Embryonic facial prominence (tissue), 1 donor: Measurements from ENCODE around the gene CHN1.
A peak's percentile ranks its signal among the peaks of the same experiment; 100 is the strongest.

Source experiments
- DNase-seq: peaks from one replicate; pipeline ENCODE4 v3.0.0-alpha.2; 2016; ENCODE audit errors: extremely low spot score

CHN1 gene

DNA sequence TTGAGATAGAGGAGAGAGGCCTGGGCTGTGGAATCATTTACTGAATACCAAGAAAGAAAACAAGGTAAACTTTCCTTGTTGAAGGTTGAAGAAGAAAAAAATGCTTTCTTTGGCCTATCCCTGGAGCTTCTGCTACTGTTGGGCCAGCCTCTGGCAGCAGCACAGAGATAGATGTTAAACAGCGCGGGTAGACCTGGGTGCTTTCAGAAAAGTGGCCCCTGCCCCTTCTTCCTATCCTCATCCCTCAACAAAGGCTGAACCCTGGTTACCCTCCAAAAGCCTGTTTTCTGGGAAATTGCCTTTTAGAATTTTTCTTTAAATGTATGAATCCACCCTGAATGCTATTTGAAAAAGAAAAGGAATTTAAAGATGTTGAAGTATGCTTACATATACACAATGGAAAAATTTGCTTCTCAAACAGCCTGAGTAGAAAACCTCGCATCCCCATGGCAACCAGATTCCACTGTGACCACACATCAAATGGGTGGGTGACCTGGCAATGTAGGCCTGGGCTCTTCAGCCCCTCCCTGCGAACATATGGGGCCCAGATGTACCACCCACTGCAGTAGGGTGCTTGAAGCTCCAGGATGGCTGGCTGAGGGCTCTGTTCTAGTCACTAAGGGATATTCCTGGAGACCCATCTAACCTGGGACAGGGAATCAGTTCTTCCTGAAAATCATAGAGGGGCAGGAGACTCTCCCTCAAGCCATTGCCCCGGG, 217.5 kb downstream of the CHN1 start:
- peak; percentile 91 for DNase-seq

DNA sequence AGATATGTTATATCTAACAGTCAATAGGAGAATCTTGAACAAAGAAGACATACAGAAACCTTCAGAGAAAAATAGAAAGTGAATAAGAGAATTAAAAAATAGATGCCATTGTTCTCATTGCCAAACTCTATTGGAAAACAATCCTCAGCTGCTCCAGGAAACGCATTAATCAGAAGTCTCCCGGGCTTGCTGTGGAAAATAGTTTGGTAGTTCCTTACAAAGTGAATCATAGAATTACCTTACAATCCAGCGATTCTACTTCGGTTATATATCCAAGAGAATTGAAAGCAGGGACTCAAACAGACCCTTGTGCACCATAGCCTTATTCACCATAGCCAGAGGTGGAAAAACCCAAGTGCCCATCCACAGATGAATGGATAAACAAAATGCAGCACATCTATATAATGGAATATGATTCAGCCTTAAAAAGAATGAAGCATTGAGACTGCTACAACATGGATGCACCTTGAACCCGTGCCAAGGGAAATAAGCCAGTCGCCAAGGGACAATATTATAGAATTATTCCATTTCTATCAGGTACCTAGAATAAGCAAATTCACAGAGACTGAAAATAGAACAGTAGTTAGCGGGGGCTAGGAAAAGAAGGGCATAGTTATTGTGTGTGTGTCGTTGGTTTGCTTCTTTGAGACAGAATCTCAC, 219.0 kb downstream of the CHN1 start:
- DNase-seq, result no peak

DNA sequence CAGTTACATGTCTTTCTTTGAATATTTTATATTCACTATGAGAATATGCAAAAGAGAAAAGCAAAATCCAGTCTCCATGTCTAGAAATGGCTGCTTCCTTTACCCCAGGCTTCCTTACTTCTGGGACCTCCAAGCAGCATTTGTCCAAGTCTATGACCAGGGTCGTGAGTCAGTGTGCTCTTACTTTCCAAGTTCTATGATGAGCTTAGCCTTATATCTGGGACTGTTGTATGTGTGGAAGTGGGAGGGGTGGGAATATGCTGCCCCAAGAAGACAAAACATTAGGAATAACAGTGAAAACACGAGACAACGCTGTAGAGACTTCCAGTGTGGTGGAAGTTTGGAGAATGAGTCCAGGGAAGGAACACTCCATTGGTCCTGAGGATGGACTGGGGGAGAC, 219.7 kb downstream of the CHN1 start:
- no peak for DNase-seq

DNA sequence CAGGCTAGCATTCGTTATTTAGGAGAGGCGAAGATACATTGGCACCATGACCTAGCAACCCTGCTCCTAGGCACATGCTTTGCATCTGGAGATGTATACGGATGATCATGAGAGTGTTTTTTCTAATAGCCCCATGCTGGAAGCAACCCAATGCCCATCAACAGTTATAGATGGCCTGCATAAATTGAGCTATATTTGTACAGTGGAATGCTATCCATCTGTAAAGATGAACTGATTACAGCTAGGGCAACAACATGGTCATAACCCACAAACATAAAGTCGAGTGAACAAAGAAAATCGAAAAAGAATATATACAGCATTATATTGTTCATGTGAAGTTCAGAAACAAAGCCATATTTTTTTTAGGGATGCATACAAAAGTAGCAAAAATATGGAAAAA, 220.3 kb downstream of the CHN1 start:
- DNase-seq, result no peak

DNA sequence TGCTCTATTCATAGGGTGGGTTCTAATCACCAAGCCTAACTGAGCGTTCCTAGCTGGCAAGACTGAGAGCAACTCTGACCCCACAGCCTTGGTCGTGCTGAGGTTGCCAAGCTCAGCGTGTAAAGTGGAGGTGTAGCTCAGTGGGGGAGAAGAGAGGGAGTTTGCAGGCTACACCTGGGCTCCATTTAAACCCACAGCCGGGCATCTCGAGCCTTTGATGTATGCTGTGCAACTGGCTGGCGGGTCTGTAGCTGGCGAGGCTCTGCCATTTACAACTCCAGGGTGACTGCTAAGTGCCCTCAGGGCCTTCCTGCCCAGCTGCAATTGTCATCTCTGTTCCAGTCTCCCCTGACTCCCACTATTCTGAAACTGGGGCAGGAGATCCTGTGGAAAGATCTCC, 220.9 kb downstream of the CHN1 start:
- DNase-seq, result no peak

DNA sequence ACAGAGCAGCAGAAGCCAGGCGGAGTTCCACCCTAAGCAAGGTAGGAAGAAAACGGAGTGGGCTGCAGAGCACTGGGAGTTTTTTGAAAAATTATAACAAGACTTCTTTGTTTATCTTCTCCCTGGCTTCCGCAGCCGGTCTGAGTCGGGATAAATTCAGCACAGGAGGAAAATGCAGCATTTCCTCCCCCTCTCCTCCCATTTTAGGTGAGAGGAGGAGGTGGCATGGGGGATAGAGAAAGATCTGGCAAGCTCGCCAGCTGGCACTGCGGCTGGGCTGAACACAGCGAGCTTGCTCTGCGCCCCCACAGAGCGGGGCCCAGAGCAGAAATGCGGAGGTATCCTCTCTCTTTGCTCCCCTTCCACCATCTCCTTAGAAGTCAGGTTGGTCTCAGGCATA, 223.2 kb downstream of the CHN1 start:
- no peak for DNase-seq

DNA sequence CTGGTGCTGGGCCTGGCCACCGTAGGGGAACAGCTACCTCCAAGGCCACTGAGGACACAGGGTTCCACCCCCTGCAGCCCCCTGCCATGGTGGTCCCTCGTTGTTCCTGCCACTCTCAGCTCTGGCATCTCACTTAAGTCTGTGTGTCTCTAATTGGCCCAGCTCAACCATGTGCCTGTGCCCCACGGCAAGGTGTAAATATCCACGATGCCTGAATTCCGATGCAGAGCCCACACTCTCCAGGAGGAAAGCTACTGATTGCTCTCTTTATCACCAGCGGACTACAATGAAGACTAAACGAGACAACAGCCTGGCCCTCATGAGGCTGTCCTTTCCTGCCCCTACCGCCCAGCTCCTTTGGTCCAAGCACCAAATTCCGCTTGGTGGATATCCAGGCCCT, 223.9 kb downstream of the CHN1 start:
- DNase-seq, result no peak

DNA sequence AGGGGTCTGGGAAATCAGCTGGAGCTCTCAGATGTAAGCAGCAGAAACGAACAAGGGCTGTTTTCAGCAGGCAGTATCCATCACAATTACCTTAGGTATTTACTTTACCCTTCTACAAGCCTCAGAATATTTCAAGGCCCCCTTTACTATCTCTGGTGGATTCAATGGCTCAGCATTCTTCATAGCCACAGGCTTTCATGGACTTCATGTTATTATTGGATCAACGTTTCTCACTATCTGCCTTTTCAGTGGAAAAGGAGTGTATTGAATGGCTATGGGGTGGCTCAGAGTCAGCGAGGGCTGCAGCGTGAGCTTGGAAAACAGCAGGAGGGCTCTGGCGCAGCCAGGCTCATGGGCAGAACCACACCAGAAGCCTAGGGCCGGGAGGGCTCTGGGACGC, 224.3 kb downstream of the CHN1 start:
- DNase-seq, result no peak

DNA sequence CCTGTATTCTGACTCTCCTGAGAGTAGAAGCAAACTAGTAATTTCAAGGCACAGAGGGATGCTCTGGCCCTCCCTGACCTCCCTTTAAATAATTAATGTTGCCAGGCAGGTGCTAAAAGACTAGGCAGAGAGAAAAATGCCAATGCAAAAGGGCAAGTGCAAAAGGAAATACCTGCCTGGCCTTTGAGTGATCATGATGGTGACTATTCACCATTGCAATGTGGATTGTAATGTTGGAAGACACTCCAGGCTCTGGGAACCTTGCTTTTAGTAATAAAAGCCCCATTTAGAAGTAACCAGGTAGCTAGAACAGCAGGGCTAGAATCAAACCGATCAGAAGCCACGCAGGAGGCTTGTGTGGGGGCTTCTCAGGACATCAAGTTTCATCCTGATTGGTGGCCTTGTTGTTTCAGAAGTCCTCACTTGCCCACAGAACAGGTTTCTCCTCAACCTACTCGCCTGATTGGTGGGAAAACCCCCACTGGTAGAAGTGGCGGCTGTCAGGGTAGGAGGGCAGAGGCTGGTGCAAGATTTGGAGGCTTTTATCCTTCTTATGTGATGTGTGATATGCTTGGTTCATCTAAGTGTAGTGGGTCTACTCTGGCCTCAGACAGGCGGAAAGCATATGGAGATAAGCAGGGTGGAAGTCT, 224.9 kb downstream of the CHN1 start:
- DNase-seq, result no peak

DNA sequence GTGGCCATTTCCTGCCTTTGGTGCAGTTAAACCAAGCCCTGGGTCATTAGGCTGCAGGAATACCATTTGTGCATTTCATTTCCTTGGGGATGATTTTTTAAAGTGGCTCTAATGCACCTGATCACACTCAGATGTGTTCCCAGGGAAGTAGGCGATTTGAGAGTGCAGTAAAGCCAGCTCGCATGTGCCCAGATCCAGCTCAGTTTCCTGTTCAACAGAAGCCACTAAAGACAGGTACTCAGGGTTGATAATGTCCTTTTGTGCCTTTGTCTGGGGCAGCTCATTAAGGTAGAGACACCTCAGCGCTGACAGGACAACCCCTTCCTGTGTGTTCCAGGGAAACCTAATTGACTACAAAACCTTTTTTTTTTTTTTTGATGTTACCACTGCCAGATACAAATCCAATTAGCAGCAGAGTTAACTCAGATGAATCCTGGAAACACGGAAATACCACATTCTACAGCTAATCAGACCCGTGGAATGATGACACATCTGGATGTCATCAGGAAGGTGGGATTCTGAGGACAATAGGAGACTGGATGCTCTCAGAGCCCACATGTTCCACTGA, 225.7 kb downstream of the CHN1 start:
- no peak for DNase-seq

DNA sequence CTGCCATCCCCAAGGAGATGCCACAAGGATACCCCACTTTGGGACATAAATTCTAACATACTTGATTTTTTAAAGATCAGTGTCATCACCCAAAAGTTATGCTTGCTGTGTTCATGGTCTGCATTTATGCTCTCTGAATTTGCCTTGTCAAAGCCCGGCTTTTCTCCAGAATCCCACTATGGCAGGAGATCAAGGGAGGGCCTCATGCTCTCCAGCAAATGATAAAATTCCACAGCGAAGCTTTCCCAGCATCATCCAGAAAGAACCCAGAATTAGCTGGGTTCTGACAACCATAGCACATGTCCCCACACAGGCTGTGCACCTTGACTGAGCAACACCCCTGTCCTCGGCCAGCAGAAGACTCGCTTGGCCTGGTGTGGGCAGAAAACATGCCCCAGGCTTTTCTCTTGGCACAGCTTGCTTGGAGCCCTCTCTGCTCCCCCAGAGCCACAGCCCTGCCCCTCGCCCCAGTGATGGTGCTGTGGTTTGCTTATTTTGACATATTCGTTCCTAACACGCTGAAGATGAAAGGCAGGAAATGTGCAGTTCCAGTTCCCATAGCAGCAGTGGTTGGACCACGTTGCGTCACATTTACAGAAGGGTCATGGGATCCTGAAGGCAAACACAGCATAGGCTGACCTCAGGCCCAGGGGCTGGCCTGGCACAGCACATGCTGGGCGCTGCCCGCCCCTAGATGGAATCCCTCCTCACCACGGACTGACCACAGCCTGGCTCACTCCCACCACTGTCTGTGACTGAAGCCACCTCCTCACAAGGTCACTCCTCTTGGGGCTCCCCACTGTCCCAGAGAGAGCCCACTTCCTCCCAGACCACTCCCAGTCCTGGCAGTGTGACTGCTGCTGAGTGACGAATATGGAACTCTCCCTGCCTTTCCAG, 226.8 kb downstream of the CHN1 start:
- no peak for DNase-seq

DNA sequence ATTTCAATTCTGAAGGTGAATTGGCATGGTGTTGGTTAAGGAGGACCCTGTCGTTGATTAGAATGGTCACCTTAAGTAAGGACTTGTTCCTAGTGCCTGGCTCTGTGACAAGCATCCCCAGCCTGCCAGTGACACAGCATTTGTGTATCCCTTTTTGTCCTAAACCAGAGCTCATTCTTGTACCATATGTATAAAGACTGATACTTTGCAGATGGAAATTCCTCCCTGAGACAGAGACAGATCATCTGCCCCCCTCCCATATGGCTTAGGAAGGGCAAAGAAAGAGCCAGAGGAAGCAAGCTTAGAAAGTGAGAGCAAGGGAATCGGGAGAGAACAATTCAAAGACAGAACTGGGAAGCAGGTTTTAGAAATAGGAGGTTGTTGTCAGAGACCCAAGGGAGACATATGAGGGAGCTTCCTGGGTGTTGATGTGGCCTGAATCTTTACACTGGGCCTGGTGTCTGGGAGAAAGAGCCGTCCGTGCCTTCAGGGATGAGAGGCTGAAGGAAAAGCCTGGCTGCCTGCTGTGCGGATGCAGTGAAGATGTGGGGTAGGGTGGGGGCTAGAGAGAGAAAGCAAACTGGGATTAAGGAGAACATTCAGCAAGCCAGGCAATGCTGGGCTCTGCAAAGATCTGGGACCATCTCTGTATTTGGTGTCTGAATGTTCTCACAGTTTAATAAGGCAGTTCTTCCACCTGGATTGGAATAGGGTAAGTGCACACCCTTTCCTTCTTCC, 227.7 kb downstream of the CHN1 start:
- no peak for DNase-seq

DNA sequence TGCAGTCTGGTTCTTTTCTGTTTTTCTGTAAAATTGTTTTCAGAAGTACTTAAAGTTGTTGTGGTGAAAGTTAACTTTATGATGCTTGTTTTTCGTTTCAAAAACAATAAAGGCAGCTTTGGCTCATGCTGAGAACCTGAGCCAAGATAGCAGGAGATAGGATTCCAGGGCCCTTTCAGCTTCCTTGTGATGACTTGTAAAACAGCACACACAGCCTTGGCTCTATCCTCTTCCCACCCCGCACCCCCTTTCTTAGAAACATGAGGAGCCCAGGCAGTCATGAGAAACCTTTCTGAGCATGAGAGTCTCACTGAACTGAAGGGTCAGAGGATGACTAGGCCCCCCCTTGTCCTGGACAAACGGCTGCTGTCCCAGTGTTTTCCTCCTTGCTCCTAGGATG, 228.5 kb downstream of the CHN1 start:
- no peak for DNase-seq

DNA sequence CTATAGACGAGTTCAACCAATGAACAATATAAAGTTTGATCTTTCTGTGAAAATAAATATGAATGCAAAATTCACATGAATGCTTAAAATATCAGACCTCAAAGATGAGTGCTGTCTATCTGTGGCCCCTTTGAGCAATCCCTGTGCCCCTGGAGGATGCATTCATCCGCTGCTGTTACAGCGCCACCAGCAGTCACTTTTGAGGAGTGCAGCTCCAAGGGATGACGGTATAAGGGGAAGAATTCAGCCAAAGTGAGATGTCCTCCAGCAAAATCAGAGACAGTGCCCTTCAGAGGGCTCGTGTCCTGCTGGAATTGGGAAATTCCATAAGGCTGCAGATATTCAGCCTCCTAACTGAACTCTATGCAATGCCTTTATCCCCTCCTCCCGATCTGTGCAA, 229.0 kb downstream of the CHN1 start:
- no peak for DNase-seq

DNA sequence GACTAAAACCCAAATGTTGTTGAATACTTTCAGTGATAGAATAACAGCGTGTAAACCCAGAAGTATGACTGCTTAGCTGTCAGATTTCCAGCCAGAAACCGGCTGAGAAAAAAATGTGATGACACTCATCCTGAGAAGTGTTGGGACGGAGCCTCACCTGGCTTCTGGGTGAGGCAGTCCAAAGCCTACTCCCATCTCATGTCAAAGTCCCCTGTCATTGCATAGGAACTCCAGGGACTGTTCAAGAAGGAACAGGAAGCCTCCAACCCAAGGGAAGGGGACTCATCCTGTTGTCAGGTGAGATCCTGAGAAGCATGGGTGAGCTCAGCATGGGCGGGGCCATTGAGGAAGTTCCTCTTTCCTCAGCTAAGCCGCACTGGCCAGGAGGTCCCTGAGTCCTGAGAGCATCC, 229.6 kb downstream of the CHN1 start:
- no peak for DNase-seq

DNA sequence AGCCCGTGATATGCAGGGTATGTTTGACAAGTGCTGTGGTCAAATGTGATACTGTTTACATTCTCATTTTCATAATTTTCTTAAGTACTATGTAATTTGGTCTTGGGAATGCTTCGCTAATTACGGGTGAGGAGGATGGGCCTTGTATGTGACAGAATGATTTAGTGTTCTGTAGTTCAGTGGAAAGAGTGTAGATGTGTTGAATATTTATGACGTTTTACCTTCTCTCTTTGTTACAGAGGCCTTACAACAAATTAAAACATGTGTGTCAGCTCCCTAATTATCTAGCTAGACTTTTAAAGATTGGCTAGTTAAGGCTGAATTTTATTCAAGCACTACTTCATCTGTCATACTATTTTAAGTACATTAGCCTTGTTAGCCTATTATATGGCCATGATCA, 230.3 kb downstream of the CHN1 start:
- no peak for DNase-seq

DNA sequence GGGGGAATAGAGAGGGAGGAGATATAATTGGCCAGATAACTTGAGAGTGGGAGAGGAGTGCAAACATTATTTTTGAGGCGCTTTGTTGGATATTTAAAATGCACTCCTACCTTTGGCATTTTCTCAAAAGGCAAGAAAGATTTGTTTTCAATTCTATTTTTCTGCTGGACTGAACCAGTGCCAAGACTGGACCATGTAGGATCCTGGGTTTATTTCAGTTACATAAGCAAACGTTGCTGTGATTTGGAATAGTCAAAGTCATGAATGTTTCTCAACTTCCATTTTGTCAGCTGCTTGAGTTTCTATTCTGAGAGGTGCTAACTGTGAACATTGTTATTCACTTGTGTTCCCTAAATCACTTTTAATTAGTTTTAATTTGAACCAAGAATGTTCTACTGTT, 232.0 kb downstream of the CHN1 start:
- DNase-seq, result no peak

DNA sequence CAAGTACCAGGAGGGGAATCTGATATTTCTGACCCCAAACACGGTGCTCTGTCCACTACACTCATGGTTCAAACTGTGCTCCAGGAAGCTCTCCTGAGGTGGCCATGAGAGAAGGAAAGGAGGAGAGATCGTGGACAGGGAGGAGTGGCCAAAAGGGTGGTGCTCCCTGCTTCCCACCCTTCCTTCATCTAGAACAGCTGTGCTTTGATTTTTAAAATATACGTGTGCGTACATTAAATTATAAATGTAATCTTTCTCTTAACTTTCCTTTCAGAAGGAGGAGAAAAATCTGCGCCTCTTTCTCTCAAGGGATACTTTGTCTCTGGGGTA, 232.7 kb downstream of the CHN1 start:
- DNase-seq, result no peak

DNA sequence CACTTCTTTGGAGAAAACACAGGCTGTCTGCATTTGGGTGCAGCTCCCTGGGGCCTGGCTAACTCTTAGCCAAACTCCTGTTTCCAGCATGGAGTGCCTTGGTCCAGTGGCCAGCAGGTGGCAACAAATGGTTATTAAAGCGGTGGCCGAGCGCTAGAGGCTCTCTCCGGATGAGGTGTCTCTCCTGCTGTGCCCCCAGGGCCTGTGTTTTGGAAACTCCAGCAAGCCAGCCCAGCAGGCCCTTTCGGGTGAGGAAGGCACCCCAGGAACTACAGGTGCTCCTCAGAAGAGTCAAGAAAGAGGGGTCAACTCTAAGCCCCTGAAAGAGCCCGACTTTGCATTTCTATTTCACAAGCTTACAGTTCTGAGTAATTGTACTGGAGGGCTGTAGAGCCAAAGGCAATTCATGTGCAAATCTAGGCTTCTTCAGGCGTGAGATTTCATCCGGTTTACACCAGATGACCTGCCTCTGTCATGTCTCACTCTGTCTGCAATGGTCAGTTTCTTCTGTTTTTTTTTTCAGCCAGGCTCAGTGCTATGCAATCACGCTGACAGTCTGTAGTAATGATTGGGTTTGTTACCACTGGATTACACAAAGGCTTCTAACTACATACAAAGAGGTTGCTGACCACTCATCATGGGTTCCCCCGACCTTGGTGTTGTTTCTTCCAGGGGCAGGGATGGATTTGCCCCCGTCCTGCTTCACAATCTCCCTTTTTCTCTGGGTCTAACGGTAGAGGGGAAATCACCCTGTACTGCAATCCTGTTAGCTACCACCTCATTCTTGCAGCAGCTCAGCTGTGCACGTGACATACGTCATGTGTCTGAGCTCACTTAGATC, 233.3 kb downstream of the CHN1 start:
- DNase-seq, result no peak

DNA sequence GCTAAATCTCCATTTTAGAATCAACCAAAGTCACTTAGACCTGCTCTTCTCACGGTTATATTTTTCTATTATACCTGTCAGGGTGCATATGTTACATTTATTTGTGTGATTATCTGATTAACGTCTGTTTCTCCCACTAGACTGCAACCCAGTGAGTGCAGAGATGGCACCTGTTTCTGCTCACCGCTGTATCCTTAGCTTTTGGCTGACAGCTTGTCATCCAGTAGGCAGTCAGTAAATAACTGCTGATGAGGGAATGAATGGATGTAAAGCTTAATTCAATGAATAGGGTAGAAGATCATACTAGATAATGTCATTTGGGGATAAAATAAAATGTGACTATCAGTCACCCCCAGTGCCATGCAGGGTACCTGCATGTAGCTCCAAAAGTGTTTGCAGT, 234.0 kb downstream of the CHN1 start:
- DNase-seq, result no peak
